ENCODE measurements around the gene CEL. TPM values are rescaled to one million over a fixed set of nuclear protein-coding genes. Genes with fewer than 3 reads are reported as not detected.

The CEL gene
- total and polyA plus RNA-seq, 3 donors from 2014 or later = 2.1 to 2.6 (median 2.4) TPM

GRCh38 chr9:133117271-133118178 is 55.7 kb downstream of the CEL start:
- Histone ChIP-seq H3K4me1 (peaks cover 58% of the 10 kb centered on the region), H3K27me3 (no peaks in the 10 kb centered on the region), H3K27ac (no peak overlapping the region), H3K4me3 (no peak overlapping the region), H3K36me3 (ENCODE audit: low read depth, missing control alignments) (no peaks in the 10 kb centered on the region), H3K9me3 (no peaks in the 10 kb centered on the region)
- TF ChIP-seq POLR2A (IDR thresholded peaks at IDR 0.05) (no peak), CTCF (IDR thresholded peaks at IDR 0.05) (no peak)
- peak; percentile 64 for DNase-seq
- 51 to 58% methylated on average over 10 to 17 of the region's 18 CpGs for WGBS, 2 donors
- intact Hi-C loops (cut with DNase I; ENCODE audit: low total_unique reads) = no loop called here

GRCh38 chr9:133118179-133118520 is 56.4 kb downstream of the CEL start:
- no peak for TF ChIP-seq POLR2A (IDR thresholded peaks at IDR 0.05)
- Histone ChIP-seq H3K4me1 (peaks cover 61% of the 10 kb centered on the region), H3K4me3 (no peak overlapping the region), H3K27ac (no peak overlapping the region), H3K9me3 (no peaks in the 10 kb centered on the region), H3K27me3 (no peaks in the 10 kb centered on the region), H3K36me3 (ENCODE audit: low read depth, missing control alignments) (no peaks in the 10 kb centered on the region)
- intact Hi-C loops (cut with DNase I; ENCODE audit: low total_unique reads) = no loop called here
- 52 to 100% methylated on average over 3 of the region's 3 CpGs for WGBS, 2 donors
- DNase-seq = no peak

- no peak for DNase-seq
- intact Hi-C loops (cut with DNase I; ENCODE audit: low total_unique reads) = no loop called here
- H3K27me3 ChIP-seq = no peaks in the 10 kb centered on the region
- no peaks in the 10 kb centered on the region for H3K36me3 ChIP-seq (ENCODE audit: low read depth, missing control alignments)
- H3K9me3 ChIP-seq = no peaks in the 10 kb centered on the region
- H3K4me1 ChIP-seq = peaks cover 59% of the 10 kb centered on the region
- TF ChIP-seq POLR2A (IDR thresholded peaks at IDR 0.05) = no peak
- TF ChIP-seq CTCF (IDR thresholded peaks at IDR 0.05) = no peak
- WGBS, 2 donors = 90% methylated on average over 2 to 3 of the region's 3 CpGs
- no peak overlapping the region for H3K4me3 ChIP-seq
- H3K27ac ChIP-seq = no peak overlapping the region
These were observed 56.8 kb downstream of the CEL start for GRCh38 chr9:133118568-133118967.

GRCh38 chr9:133119103-133119845 is 57.5 kb downstream of the CEL start:
- no peaks in the 10 kb centered on the region for H3K27me3 ChIP-seq
- intact Hi-C loops (cut with DNase I; ENCODE audit: low total_unique reads) = no loop called here

More at GRCh38 chr9:133119103-133119845, 57.5 kb downstream of the CEL start:
- no peak overlapping the region for H3K4me3 ChIP-seq
- no peaks in the 10 kb centered on the region for H3K9me3 ChIP-seq
- 40 to 43% methylated on average over 18 to 21 of the region's 21 CpGs for WGBS, 2 donors
- peak overlapping the region in 1 of 2 donors; percentile 69 for H3K27ac ChIP-seq
- H3K4me1 ChIP-seq = peaks cover 52% of the 10 kb centered on the region
- no peak for DNase-seq
- no peaks in the 10 kb centered on the region for H3K36me3 ChIP-seq (ENCODE audit: low read depth, missing control alignments)
- TF ChIP-seq POLR2A (IDR thresholded peaks at IDR 0.05) (no peak), CTCF (IDR thresholded peaks at IDR 0.05) (no peak)

All from testis (tissue), 3 donors.